OCI-LY7 (cell line): ENCODE measurements around the gene CDK19. TPM values are rescaled to one million over a fixed set of nuclear protein-coding genes. Genes with fewer than 3 reads are reported as not detected.

Source experiments
- BruUV-seq: library from RNA; stranded (reverse); fragments of 400-500 nt; replicated peaks from 2 replicates; lab custom pipeline; 2021; lab: Mats Ljungman, UMichigan
- CTCF ChIA-PET: fragments of 300-600 bp; sonication (Branson Sonifier 250); formaldehyde crosslinking; loops from one replicate; lab custom pipeline; 2022; ENCODE audit warnings: antibody characterized with exemption; ENCODE audit not compliant: unreplicated experiment; lab: Charles Lee
- POLR2A ChIA-PET: fragments of 300-600 bp; sonication (Branson Sonifier 250); formaldehyde crosslinking; loops from one replicate; lab custom pipeline; 2022; ENCODE audit warnings: antibody characterized with exemption; lab: Charles Lee
- DNase-seq: peaks from one replicate; pipeline ENCODE4 v3.0.0-alpha.2; 2015; ENCODE audit warnings: low spot score
- H2AFZ ChIP-seq: fragments of 200-600 bp; sonication (generic), shearing (Covaris generic); 2 replicates; pipeline ENCODE4 v1.6.1; 2014; ENCODE audit warnings: mild to moderate bottlenecking, antibody characterized with exemption, low read length, moderate library complexity
- H3K27ac ChIP-seq: fragments of 200-600 bp; sonication (generic); 2 replicates; pipeline ENCODE4 v1.5.1; 2014; ENCODE audit warnings: mixed run types, low read depth, mild to moderate bottlenecking, moderate library complexity, low read length, inconsistent platforms; ENCODE audit not compliant: poor library complexity, severe bottlenecking
- H3K36me3 ChIP-seq: fragments of 200-600 bp; sonication (generic); 2 replicates; pipeline ENCODE4 v1.6.1; 2014; ENCODE audit warnings: mild to moderate bottlenecking, antibody characterized with exemption, low read length, moderate library complexity, mixed read lengths; ENCODE audit not compliant: insufficient read depth
- H3K4me1 ChIP-seq: fragments of 200-600 bp; sonication (generic); 2 replicates; pipeline ENCODE4 v1.5.1; 2014; ENCODE audit warnings: mild to moderate bottlenecking, low read length; ENCODE audit not compliant: insufficient read depth, poor library complexity, severe bottlenecking
- H3K4me2 ChIP-seq: fragments of 200-600 bp; sonication (generic); 2 replicates; pipeline ENCODE4 v1.6.1; 2014; ENCODE audit warnings: mild to moderate bottlenecking, low read length
- H3K4me3 ChIP-seq: fragments of 200-600 bp; sonication (generic); 2 replicates; pipeline ENCODE4 v1.5.1; 2014; ENCODE audit warnings: mild to moderate bottlenecking, low read depth, low read length; ENCODE audit not compliant: poor library complexity, severe bottlenecking
- H3K79me2 ChIP-seq: fragments of 200-600 bp; sonication (generic); 2 replicates; pipeline ENCODE4 v1.6.1; 2016; ENCODE audit warnings: low read depth, mild to moderate bottlenecking, low read length, moderate library complexity, mixed read lengths; ENCODE audit not compliant: insufficient read depth
- H3K9me2 ChIP-seq: fragments of 200-600 bp; sonication (generic); 2 replicates; pipeline ENCODE4 v1.6.1; 2016; ENCODE audit warnings: mild to moderate bottlenecking, low read length, mixed read lengths; ENCODE audit not compliant: insufficient read depth
- H3K9me3 ChIP-seq: fragments of 200-600 bp; sonication (generic); 2 replicates; pipeline ENCODE4 v1.6.1; 2014; ENCODE audit warnings: mild to moderate bottlenecking, mixed run types, low read length, mixed read lengths
- H4K20me1 ChIP-seq: fragments of 200-600 bp; sonication (generic); 2 replicates; pipeline ENCODE4 v1.6.1; 2014; ENCODE audit warnings: mild to moderate bottlenecking, antibody characterized with exemption, low read length, moderate library complexity, mixed read lengths; ENCODE audit not compliant: insufficient read depth
- EZH2phosphoT487 ChIP-seq: fragments of 200-600 bp; sonication (generic); IDR thresholded peaks from 2 replicates; pipeline ENCODE4 v1.6.1; 2018; ENCODE audit warnings: low read depth, borderline replicate concordance, mild to moderate bottlenecking, mixed run types, antibody characterized with exemption, low read length, moderate library complexity, mixed read lengths
- intact Hi-C: fragments of 100-400 bp; cut with micrococcal nuclease; formaldehyde crosslinking; loops from one replicate; pipeline ENCODE4 v1.10.0; 2022; ENCODE audit not compliant: unreplicated experiment
- total RNA-seq, 2 experiments: library from RNA; depleted of rRNA in 1 of 2; stranded (reverse); fragments of >200 nt in 1 of 2; shearing (Covaris generic) in 1 of 2; gene quantifications; 2 replicates each; pipeline ENCODE4 v1.2.3, GENCODE V29; 2014 to 2022
- TF ChIP-seq, protein P1 (sequence below): fragments of 200-600 bp; sonication (generic); conservative IDR thresholded peaks from 2 replicates; pipeline ENCODE4 v1.5.1; 2014; ENCODE audit warnings: mild to moderate bottlenecking, antibody characterized with exemption, low read length, moderate library complexity, mixed read lengths

CDK19 gene
- total RNA-seq, 2 experiments from 2014 or later: 15.4 to 35.6 TPM

DNA sequence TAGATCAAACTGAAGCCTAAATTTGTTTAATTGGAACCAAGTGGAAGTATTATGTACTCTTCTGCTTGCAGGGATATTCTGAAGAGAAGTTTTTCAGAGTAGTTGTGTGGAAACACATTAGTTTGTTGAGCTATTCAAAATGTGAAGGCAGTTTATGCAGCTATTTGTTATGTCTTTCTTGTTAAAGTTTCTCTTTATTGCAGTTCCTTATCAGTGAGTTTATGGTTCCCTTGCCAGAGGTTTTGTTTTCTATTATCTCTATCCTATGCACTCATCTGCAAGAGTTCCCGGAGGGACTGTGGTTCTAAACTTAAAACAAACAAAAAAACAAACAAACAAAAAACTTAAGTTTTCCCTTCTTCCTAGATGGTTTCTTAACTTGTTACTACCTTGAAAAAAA lies 195.2 kb downstream of the CDK19 start:
- Histone ChIP-seq H3K9me2 (no peaks in the 10 kb centered on the region), H3K79me2 (no peaks in the 10 kb centered on the region), H3K4me3 (no peak overlapping the region), H3K9me3 (no peaks in the 10 kb centered on the region), H3K36me3 (peaks cover 48% of the 10 kb centered on the region; the same call in 1 of the 2 replicates), H3K4me2 (no peak overlapping the region), H2AFZ (no peak overlapping the region), H3K27ac (no peak overlapping the region), H4K20me1 (no peaks in the 10 kb centered on the region), H3K4me1 (no peaks in the 10 kb centered on the region)
- ChIA-PET CTCF (no interaction called here), POLR2A (interaction anchor here (0.6 to 1.2 kb wide), 4 partner anchors 12 to 1432 kb away, joined by 3 read pairs; no protein-coding TSS in a partner anchor)
- intact Hi-C loops: no loop called here
- no peak for TF ChIP-seq EZH2phosphoT487
- TF ChIP-seq, protein P1, sequence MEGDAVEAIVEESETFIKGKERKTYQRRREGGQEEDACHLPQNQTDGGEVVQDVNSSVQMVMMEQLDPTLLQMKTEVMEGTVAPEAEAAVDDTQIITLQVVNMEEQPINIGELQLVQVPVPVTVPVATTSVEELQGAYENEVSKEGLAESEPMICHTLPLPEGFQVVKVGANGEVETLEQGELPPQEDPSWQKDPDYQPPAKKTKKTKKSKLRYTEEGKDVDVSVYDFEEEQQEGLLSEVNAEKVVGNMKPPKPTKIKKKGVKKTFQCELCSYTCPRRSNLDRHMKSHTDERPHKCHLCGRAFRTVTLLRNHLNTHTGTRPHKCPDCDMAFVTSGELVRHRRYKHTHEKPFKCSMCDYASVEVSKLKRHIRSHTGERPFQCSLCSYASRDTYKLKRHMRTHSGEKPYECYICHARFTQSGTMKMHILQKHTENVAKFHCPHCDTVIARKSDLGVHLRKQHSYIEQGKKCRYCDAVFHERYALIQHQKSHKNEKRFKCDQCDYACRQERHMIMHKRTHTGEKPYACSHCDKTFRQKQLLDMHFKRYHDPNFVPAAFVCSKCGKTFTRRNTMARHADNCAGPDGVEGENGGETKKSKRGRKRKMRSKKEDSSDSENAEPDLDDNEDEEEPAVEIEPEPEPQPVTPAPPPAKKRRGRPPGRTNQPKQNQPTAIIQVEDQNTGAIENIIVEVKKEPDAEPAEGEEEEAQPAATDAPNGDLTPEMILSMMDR: no peak
- no TSS peak for BruUV-seq
- DNase-seq: no peak

DNA sequence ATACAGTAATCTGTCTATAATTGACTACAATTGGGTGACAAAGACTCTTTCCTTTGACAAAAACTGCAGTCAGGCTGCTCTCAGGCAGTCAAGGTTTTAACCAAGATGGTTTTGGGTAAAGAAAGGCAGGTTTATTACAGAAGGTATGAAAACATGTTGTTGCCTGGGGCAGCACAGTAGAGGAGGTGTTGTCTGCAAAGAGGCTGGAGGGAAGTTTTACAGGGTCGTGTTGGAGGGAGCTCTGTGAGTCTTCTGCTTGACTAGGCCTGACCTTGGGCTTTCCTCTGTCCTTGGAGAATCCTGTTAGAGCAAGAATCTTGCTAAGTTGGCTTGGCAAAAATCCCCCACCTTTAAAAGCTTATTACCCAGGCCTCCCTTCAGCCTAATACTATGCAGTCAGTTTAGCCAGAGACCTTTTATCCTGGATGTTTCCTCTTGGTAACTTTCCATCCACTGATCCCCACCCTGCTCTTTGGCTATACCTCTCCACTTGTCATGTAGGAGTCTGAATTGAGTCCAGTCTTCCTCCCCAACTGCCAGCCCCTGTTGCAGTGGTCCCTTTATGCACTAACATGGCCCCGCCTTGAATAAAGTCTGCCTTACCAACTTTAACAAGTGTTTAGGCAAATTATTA lies 195.9 kb downstream of the CDK19 start:
- H3K27ac ChIP-seq: no peak overlapping the region
- TF ChIP-seq, protein P1: no peak
- TF ChIP-seq EZH2phosphoT487: no peak
- H3K4me2 ChIP-seq: no peak overlapping the region
- CTCF ChIA-PET: interaction anchor here (0.5 kb wide), 1 partner anchor 388 kb away, joined by 3 read pairs; no protein-coding TSS in a partner anchor
- H3K4me1 ChIP-seq: no peaks in the 10 kb centered on the region
- H2AFZ ChIP-seq: no peak overlapping the region
- H3K4me3 ChIP-seq: no peak overlapping the region
- intact Hi-C loops: no loop called here
- no peak for DNase-seq
- no peaks in the 10 kb centered on the region for H3K9me3 ChIP-seq
- no TSS peak for BruUV-seq
- no peaks in the 10 kb centered on the region for H4K20me1 ChIP-seq
- peaks cover 52% of the 10 kb centered on the region; the same call in 1 of the 2 replicates for H3K36me3 ChIP-seq
- POLR2A ChIA-PET: interaction anchor here (0.7 to 1.2 kb wide), 3 partner anchors 12 to 254 kb away, joined by 3 to 4 read pairs (median 3); no protein-coding TSS in a partner anchor
- H3K9me2 ChIP-seq: no peaks in the 10 kb centered on the region
- no peaks in the 10 kb centered on the region for H3K79me2 ChIP-seq
